T-cell (primary cell): Measurements from ENCODE around the gene TFEB. TPM values are rescaled to one million over a fixed set of nuclear protein-coding genes. Genes with fewer than 3 reads are reported as not detected.

Experiments
- ATAC-seq, 4 experiments: fragments of 200-7000 bp in 3 of 4; fragments of 150-1000 bp in 1 of 4; cut with Tn5 transposase; replicated peaks in 1 of 4; 1 replicate in 3 of 4; 2 replicates in 1 of 4; pipeline ENCODE4 v1.10.0; 2021; ENCODE audit warnings: moderate library complexity in 3 of 4, mild to moderate bottlenecking in 2 of 4, moderate number of reproducible peaks in 1 of 4
- CTCF ChIA-PET, 2 donors: fragments of 300-600 bp; sonication (Branson Sonifier 250); formaldehyde crosslinking; loops; one replicate each; lab custom pipeline; 2022; ENCODE audit warnings: antibody characterized with exemption in 2 of 2; lab: Charles Lee
- POLR2A ChIA-PET, 2 donors: fragments of 300-600 bp; sonication (Branson Sonifier 250); formaldehyde crosslinking; loops; one replicate each; lab custom pipeline; 2022; ENCODE audit warnings: antibody characterized with exemption in 2 of 2; lab: Charles Lee
- DNase-seq, 35 experiments: peaks; one replicate each; pipeline versions ENCODE4 v3.0.0 to v3.0.0-alpha.2; 2013 to 2023
- H3K27ac ChIP-seq: one replicate; pipeline ENCODE4 v1.5.1; 2013; ENCODE audit warnings: low read length
- H3K27me3 ChIP-seq, 2 experiments: replicated peaks in 1 of 2; 1 replicate in 1 of 2; 2 replicates in 1 of 2; pipeline versions ENCODE4 v1.6.1 to v1.7.0; 2013; ENCODE audit warnings: low read length in 1 of 2, mixed read lengths in 1 of 2; ENCODE audit not compliant: control insufficient read depth in 2 of 2, insufficient read depth in 2 of 2; ENCODE audit errors: extremely low read depth in 1 of 2
- H3K36me3 ChIP-seq, 2 donors: 1 replicate in 1 of 2; 2 replicates in 1 of 2; pipeline versions ENCODE4 v1.6.1 to v1.7.0; 2013; ENCODE audit warnings: low read length in 1 of 2; ENCODE audit not compliant: control insufficient read depth in 2 of 2, insufficient read depth in 1 of 2; ENCODE audit errors: extremely low read depth in 1 of 2
- H3K4me1 ChIP-seq, 2 experiments: 1 replicate in 1 of 2; 2 replicates in 1 of 2; pipeline versions ENCODE4 v1.6.1 to v1.7.0; 2013; ENCODE audit warnings: low read length in 2 of 2, mixed read lengths in 1 of 2; ENCODE audit not compliant: insufficient read depth in 2 of 2, control insufficient read depth in 1 of 2; ENCODE audit errors: extremely low read depth in 1 of 2
- H3K4me3 ChIP-seq, 2 donors: 1 replicate in 1 of 2; 2 replicates in 1 of 2; pipeline versions ENCODE4 v1.5.1 to v1.7.0; 2013; ENCODE audit warnings: mild to moderate bottlenecking in 2 of 2, low read length in 1 of 2, moderate library complexity in 1 of 2; ENCODE audit not compliant: control insufficient read depth in 1 of 2; ENCODE audit errors: extremely low read depth in 1 of 2
- H3K9me3 ChIP-seq: 2 replicates; pipeline ENCODE4 v1.7.0; 2013
- H3K27ac Mint-ChIP-seq, 2 donors: one replicate each; pipeline ENCODE4 v1.8.0; 2020 to 2021; ENCODE audit warnings: mild to moderate bottlenecking in 2 of 2, mixed read lengths in 2 of 2
- H3K27me3 Mint-ChIP-seq, 2 donors: one replicate each; pipeline ENCODE4 v1.8.0; 2021 to 2022; ENCODE audit warnings: mixed read lengths in 2 of 2
- H3K36me3 Mint-ChIP-seq: one replicate; pipeline ENCODE4 v1.8.0; 2021; ENCODE audit warnings: mixed read lengths
- H3K4me1 Mint-ChIP-seq, 3 donors: one replicate each; pipeline ENCODE4 v1.8.0; 2020 to 2022; ENCODE audit warnings: mixed read lengths in 3 of 3, mild to moderate bottlenecking in 1 of 3
- H3K4me3 Mint-ChIP-seq, 3 donors: one replicate each; pipeline ENCODE4 v1.8.0; 2020 to 2022; ENCODE audit warnings: mild to moderate bottlenecking in 3 of 3, mixed read lengths in 3 of 3, moderate library complexity in 3 of 3
- H3K9me3 Mint-ChIP-seq, 3 donors: one replicate each; pipeline ENCODE4 v1.8.0; 2020 to 2022; ENCODE audit warnings: mixed read lengths in 3 of 3
- WGBS: methylation state at CpG from one replicate; pipeline ENCODE4 v1.1.5; 2013; ENCODE audit warnings: missing lambda C conversion rate; ENCODE audit not compliant: insufficient coverage; 5-methylcytosine and 5-hydroxymethylcytosine counted together
- total RNA-seq, 35 experiments: library from RNA in 6 of 35; stranded (reverse) in 6 of 35; fragments of 120-200 nt in 1 of 35; gene quantifications; one replicate each; pipeline versions ENCODE4 v1.2.1 to v1.2.4 and lab custom pipeline; 2013 to 2026

The TFEB gene
- total RNA-seq, 5 donors from 2014 or later (not counting 1 experiment from before 2014, with no cell fraction given): 18.9 to 28.1 (median 19.5) TPM

GRCh38 chr6:41748102-41748477 is 12.7 kb upstream of the TFEB start:
- 87% methylated on average over 5 of the region's 6 CpGs for WGBS
- no peak for ATAC-seq
- H3K4me1 ChIP-seq: no peaks in the 10 kb centered on the region

GRCh38 chr6:41747256-41748101 is 12.1 kb upstream of the TFEB start, which contains the start of gene PGC:
Gene PGC (minus strand): TSS chr6:41747397. CDS start chr6:41747334, 63 bp downstream.
- H3K9me3 Mint-ChIP-seq: no peaks in the 10 kb centered on the region
- H3K27ac ChIP-seq: no peak within 1 kb of the TSS
- H3K36me3 ChIP-seq: no peaks in the 10 kb centered on the region
- DNase-seq (no peak), ATAC-seq (no peak)
- peaks cover 0 to 13% of the 10 kb centered on the region in 2 experiments for H3K27me3 ChIP-seq
- H3K9me3 ChIP-seq: no peaks in the 10 kb centered on the region
- CTCF ChIA-PET: no interaction called here
- WGBS: 92% methylated on average over 10 of the region's 15 CpGs
- no peaks in the 10 kb centered on the region for H3K36me3 Mint-ChIP-seq
- H3K27ac Mint-ChIP-seq: no peak within 1 kb of the TSS
- H3K4me3 Mint-ChIP-seq: no peak within 1 kb of the TSS
- H3K4me1 Mint-ChIP-seq: no peaks in the 10 kb centered on the region
- no peaks in the 10 kb centered on the region for H3K27me3 Mint-ChIP-seq
- no peak within 1 kb of the TSS for H3K4me3 ChIP-seq
- no peaks in the 10 kb centered on the region for H3K4me1 ChIP-seq
- POLR2A ChIA-PET: no interaction called here

More at GRCh38 chr6:41748102-41748477, 12.7 kb upstream of the TFEB start:
- no peaks in the 10 kb centered on the region for H3K9me3 Mint-ChIP-seq
- CTCF ChIA-PET: interaction anchor here in 1 of 2 donors (0.5 kb wide), 1 partner anchor 83 kb away, joined by 3 read pairs; no protein-coding TSS in a partner anchor
- H3K4me3 Mint-ChIP-seq: no peak overlapping the region
- DNase-seq: no peak
- no peaks in the 10 kb centered on the region for H3K36me3 Mint-ChIP-seq
- no peak overlapping the region for H3K27ac Mint-ChIP-seq
- POLR2A ChIA-PET: interaction anchor here in 1 of 2 donors (0.6 kb wide), 1 partner anchor 9 kb away, joined by 3 read pairs; no protein-coding TSS in a partner anchor
- H3K27me3 ChIP-seq: peaks cover 0 to 15% of the 10 kb centered on the region in 2 experiments
- H3K27ac ChIP-seq: no peak overlapping the region
- no peaks in the 10 kb centered on the region for H3K36me3 ChIP-seq
- H3K9me3 ChIP-seq: no peaks in the 10 kb centered on the region
- H3K4me3 ChIP-seq: no peak overlapping the region
- no peaks in the 10 kb centered on the region for H3K27me3 Mint-ChIP-seq
- no peaks in the 10 kb centered on the region for H3K4me1 Mint-ChIP-seq

GRCh38 chr6:41746107-41746506 is 10.7 kb upstream of the TFEB start:
- H3K27ac Mint-ChIP-seq: no peak overlapping the region
- ATAC-seq (no peak), DNase-seq (no peak)
- Histone ChIP-seq H3K4me1 (no peaks in the 10 kb centered on the region), H3K27me3 (peaks cover 0 to 13% of the 10 kb centered on the region in 2 experiments), H3K36me3 (no peaks in the 10 kb centered on the region), H3K27ac (no peak overlapping the region), H3K9me3 (no peaks in the 10 kb centered on the region), H3K4me3 (no peak overlapping the region)
- WGBS: 87% methylated on average over 10 of the region's 10 CpGs
- H3K4me3 Mint-ChIP-seq: no peak overlapping the region
- no peaks in the 10 kb centered on the region for H3K9me3 Mint-ChIP-seq
- ChIA-PET CTCF (no interaction called here), POLR2A (interaction anchor here in 1 of 2 donors (0.6 kb wide), 1 partner anchor 283 kb away, joined by 10 read pairs; no protein-coding TSS in a partner anchor)
- no peaks in the 10 kb centered on the region for H3K4me1 Mint-ChIP-seq
- no peaks in the 10 kb centered on the region for H3K36me3 Mint-ChIP-seq
- no peaks in the 10 kb centered on the region for H3K27me3 Mint-ChIP-seq

GRCh38 chr6:41744236-41744787 is 8.9 kb upstream of the TFEB start:
- Histone ChIP-seq H3K27ac (no peak overlapping the region), H3K9me3 (no peaks in the 10 kb centered on the region), H3K4me3 (no peak overlapping the region), H3K36me3 (no peaks in the 10 kb centered on the region), H3K27me3 (peaks cover 0 to 16% of the 10 kb centered on the region in 2 experiments), H3K4me1 (no peaks in the 10 kb centered on the region)
- no peak overlapping the region for H3K27ac Mint-ChIP-seq
- H3K9me3 Mint-ChIP-seq: no peaks in the 10 kb centered on the region
- no peaks in the 10 kb centered on the region for H3K4me1 Mint-ChIP-seq
- DNase-seq (no peak), ATAC-seq (no peak)
- H3K4me3 Mint-ChIP-seq: no peak overlapping the region
- ChIA-PET CTCF (no interaction called here), POLR2A (no interaction called here)
- 90% methylated on average over 5 of the region's 7 CpGs for WGBS
- no peaks in the 10 kb centered on the region for H3K36me3 Mint-ChIP-seq
- no peaks in the 10 kb centered on the region for H3K27me3 Mint-ChIP-seq

- H3K9me3 ChIP-seq: no peaks in the 10 kb centered on the region
- ChIA-PET POLR2A (no interaction called here), CTCF (no interaction called here)
- H3K27ac ChIP-seq: no peak overlapping the region
- Mint-ChIP-seq H3K27me3 (no peaks in the 10 kb centered on the region), H3K27ac (no peak overlapping the region), H3K9me3 (no peaks in the 10 kb centered on the region), H3K4me1 (no peaks in the 10 kb centered on the region), H3K4me3 (no peak overlapping the region), H3K36me3 (no peaks in the 10 kb centered on the region)
- DNase-seq (no peak), ATAC-seq (no peak)
- 91% methylated on average over 4 of the region's 6 CpGs for whole genome bisulfite sequencing
- peaks cover 0 to 19% of the 10 kb centered on the region in 2 experiments for H3K27me3 ChIP-seq
- H3K4me1 ChIP-seq: no peaks in the 10 kb centered on the region
- H3K4me3 ChIP-seq: no peak overlapping the region
- H3K36me3 ChIP-seq: no peaks in the 10 kb centered on the region
These were observed 8.2 kb upstream of the TFEB start for GRCh38 chr6:41743406-41744235.
